NCI-H146 treated with DMSO at 0.1 percent for 48 hours (cell line): ENCODE results near the gene ARHGEF40.

Source experiments
- DNase-seq: peaks from one replicate; lab custom pipeline; 2025; ENCODE audit not compliant: unreplicated experiment; lab: John Stamatoyannopoulos, UW

ARHGEF40 gene

DNA sequence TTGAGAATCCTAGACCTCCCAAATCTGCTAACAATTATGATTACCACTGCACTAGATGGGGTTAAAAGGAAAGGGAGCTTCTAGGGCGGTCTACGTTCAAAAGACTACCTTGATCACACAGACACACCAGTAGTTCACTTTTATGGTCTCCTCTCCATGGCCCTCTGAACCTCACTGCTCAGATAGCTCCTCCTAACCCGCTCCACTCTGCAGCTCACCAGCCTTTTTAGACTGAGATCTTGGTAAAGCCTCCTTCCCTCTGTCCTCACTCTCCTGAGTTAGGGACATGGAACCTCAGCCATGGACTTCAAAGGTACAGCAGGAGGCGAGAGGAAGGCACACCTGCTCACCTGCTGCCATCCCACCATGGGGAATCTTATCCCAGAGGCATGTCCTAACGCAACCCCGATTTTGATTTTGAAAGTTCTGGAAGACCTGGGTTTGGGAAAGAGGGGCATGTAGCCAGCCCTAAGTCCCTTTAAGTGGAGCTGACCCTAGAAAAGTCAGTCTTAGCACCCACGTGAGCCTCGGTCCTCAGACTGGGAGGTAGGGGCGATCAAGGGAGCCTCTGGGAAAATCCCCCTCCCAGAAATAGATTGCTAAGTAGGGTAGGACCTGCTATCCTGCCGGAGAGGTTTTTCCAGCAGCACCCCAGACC is 27.0 kb downstream of the ARHGEF40 start:
- no peak for DNase-seq

DNA sequence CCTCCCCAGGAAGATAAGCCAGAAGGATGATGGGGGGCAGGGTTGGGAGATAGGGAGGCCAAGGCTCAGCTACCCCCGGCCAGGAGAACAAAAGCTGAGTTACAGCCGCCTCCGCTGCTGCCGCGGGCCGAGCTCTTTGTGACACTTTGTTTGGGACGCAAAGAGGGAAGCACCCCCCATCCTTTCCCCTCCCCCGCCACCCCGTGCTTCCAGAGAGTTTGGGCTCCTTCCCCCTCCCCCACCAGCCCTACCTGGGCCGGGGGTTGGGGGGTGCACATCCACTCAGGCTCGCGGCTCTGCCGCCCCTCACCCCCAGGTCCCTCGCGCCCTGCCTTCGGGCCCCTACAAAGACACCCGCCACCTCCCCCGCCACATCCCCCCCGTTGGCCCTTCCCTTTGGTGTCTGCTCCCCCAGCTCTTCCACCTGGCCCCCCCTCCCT is 27.6 kb downstream of the ARHGEF40 start:
- peak; percentile 12 for DNase-seq

DNA sequence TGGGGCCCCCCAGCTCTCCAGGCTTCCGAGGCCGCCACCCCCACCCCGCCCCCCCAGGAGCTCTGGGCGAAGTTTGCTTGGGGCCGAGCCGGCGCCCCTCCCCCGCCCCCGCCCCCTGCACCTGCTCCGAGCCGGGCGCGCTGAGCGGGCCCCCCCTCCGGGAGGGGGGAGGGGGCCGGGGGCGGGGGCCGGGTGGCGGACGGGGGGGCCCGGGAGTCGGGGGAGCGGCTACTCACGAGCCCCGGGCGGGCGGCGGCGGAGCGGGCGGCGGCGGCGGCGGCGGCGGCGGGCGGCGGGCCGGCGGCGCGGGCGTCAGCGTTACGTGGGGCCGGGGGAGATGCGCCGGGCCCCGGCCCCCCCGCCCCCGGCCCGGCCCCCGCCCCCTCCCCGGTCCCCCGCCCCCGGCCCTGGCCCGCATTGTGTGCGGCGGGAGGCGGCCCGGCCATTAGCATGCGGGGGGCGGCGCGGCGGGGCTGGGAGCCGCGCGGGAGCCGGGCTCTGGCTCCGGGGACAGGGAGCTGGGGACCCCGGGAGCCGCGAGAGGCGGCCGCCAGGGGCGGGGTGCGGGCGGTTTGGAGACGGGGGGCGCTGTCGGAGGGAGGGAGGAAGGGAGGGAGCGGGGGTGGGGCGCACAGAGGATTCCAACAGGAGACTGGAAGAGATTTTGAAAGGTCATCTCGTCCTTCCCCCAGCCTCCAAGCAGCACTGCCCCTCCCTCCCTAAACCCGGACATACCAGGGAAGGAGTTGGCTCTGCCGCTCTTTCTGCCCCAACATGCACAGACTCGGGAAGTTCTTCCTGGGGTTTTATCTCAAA is 28.2 kb downstream of the ARHGEF40 start, which contains the start of gene ZNF219:
Gene ZNF219, minus strand, starts transcription at position 580 of the 816 bp plus-strand sequence. CDS start 5,064 bp downstream, outside the sequence.
- DNase-seq = peak; percentile 44

DNA sequence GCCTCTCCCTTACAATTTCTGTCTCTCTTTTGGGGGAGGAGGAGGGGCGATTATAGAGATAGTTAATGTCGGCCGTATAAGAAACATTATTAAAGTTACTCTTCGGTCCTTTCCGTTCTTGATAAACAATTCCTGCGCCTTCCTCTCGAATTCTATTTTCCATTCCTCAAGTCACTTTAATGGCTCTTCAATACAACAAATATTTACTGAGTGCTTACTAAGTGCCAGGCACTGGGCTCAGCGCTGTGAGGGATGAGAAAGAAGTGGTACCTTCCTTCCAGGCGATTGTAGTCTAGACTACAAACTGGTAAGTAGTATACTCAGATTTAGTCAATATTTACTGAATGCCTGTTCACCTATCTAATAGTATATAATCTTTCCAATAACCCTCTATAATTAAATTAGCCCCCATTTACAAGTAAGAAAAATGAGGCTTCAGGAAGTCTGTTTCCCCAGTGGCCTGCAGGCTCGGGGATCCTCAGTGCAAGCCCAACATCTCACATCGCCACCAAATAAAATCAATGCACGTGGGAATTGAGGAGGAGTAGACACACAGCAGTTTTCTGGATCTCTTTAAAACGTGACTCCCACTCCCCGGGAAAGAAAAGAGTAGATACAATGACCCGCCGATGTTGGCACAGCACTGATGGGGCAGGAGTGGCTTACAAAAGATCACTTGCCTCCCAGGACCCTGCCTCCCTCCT is 28.9 kb downstream of the ARHGEF40 start:
- no peak for DNase-seq

DNA sequence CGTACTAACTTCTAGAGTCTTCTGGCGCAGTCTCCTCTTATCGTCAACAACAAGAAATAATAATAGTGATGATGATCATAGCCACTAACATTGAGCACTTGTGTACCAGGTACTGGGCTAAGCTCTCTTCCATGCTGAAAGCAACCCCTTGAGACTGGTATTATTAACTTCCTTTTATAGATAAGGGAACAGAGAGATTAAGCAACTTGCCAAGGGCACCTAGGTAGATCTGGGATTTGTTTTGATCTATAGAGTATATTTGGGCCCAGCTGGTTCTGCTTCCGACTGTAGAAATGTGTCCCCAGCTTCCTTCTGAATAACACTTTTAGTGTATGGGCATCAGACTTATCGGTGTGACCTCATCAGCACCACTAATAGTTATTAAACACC is 29.5 kb downstream of the ARHGEF40 start:
- DNase-seq = no peak

DNA sequence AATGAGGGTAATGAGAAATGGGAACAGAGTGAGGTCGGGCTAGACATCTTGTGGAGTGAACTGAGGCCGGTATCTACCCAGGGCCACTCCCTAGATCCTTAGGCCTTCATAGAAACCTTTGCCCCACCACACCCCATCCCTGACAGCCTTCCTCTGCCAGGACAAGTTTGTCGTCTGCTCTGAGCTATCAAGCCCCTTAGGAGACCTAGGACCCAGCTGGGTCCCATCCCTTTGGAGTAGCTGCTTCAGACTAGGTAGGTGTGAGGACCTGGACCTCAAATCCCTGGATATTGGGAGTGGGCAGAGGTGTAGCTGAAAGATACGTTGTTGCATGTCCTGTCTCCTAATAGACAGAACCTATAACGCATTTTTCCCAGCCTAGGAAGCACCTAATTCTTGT is 30.8 kb downstream of the ARHGEF40 start, which contains the start of gene TMEM253:
Gene TMEM253, plus strand, starts transcription at position 136 of the 400 bp plus-strand sequence. CDS start 278 bp downstream, outside the sequence.
- DNase-seq = no peak

DNA sequence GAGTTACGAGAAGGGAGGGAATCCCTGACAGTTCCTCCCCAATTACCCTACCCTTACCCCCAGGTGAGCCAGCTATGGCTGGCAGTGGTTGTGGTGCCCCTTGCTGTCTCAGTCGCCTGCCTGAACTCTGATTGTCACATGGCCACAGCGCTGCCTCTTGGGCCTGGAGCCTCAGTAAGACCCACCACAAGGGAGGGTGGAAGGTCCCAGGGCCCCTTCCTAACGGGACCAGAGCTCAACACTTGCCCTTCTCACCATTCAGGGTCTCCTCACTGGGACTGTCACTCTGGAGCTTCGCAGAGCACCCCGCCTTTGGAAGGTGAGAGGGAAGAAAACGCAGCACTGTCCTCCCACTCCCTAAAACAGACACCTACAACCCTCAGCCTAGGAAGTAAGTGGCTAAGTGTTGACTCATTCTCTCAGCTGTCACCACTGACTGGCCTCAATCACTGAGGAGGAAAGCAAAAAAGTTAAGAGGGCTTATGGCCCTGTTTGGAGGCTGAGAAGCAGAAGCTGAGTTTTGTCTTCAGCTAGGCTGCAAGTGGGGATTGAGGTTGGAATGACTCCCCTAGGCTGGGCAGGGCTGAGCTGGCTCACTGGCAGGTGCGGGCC is 31.8 kb downstream of the ARHGEF40 start:
- no peak for DNase-seq

DNA sequence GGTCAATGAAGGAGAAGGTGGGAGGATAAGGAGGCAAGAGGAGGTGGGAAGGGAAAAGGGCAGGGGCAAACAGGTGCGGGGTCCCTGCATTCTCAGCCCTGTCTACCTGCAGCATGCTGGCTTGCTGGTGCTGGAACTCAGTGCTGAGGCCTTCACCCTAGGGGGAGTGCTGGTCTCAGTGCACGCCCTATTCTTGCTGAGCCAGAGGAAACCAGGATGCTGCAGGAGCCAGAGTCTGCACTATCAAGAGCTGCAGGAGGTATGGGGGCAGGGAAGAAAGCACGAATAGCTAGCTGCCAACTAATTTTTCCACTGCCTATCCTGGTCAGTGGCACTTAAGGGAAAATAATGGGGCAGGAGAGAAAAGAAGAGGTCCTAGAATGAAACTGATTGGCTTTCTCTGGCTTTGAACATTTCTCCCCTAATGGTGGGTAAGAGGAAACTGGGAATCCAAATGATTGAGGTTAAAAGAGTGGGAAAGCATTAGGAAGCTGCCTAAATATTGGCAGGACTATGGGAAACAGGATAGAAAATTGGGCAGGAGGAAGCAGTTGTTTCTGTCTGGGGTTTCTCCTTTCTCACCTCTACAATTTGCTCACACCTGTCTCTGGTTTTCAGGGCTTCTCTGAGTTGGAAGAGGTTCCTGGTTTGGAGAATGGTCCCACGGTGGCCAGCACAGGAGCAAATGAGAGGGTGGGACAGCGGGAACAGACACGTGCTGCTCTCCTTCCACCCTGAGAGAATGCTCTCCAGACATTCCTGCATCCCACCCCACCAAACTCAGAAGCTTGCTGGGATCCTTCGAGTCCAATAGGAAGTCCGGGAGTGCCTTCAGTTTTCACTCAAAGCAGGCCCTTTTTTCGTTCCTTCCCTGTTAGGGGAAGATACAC is 32.7 kb downstream of the ARHGEF40 start:
- DNase-seq = no peak

DNA sequence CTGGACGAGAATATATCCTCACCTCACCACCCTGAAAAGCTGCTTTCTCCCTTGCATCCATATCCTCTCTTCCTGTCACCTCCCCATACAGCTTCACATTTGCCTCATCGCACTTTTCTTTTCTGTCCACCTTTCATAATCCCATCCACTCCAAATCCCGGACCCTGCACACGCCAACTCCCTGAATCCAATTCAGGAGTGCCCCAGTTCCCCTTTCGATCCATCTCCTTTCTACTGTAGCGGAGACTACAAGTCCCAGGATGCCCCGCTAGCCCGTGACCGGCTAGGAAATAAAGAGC is 33.3 kb downstream of the ARHGEF40 start:
- DNase-seq = no peak

DNA sequence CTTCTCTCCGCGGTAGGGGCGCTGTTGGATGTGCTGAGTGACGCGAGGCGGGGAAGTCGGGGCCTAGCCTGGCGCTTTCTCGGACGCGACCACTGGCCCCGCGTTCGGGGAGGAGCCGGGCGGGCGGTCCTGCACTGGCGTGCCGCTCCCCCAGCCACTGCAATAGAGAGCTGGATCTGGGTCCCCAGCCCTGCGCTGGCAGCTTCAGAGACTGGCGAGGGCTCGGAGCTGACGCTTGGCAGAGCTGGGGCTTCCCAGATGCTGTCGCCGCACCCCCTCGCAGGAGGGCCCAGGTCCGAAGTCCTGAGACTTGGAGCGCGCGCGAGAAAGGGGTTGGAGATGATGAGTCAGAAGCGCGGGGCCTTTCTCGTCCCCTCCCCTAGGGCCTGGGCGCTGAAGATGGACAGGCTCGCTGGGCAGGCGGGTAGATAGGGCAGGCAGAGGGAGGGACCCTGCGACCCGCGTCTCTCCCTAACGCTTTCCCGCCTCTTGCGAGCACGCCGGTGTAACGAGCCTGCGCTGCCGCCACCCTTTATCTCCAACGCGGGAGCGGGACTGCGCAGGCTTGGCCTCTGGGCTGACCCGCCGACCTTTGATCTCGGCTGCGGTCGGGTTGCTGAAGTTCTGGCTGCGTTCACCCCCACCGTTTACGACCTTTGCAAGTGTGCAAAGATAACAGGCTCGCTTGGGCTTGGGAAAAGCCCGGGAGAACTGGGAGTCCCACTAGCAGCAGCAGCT is 33.8 kb downstream of the ARHGEF40 start:
- DNase-seq = peak; percentile 87

DNA sequence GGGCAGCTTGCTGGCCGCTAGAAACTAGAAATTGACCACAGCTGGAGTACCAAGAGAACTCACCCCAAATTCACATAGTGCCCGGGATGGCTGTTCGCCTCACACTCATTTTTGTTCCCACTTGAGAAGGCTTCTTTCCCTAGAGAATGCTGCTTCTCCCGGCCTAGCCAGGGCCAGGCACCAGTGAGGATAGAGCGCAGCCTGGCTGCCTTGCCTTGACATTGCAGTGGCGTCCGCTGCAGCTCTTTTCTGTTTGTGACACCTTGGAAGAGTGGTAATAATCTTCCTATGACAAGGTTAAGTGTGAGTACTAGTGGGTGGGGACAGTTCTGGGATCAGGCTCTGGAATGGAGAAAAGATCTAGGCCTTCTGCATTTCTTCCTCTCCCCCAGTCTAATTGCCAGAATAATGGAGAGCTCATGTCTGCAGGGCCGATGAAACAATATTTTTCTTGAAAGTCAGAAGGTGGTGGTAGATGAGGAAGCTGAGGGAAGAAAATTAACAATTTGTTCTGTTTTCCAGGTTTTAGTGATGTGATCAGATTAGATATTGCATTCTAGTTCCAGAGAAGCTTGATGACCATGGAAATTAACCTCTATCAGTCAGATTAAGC is 34.5 kb downstream of the ARHGEF40 start:
- DNase-seq = peak; percentile 63

DNA sequence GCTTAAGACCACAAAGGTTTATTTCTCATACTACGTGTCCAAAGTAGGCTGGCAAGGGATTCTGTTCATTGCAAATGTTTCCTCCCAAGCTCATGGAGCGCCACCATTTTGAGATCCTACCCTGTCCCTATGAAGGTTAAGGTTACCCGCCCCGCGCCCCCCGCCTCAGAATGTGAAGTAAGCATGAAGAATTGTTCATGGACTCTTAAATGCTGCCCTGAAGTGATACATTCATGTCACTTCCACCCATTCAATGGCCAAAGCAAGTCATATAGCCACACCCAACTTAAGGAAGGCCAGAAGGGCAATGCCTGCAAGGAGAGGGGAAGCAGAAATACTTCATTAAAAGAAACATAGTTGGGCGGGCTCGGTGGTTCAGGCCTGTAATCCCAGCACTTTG is 35.0 kb downstream of the ARHGEF40 start:
- no peak for DNase-seq

DNA sequence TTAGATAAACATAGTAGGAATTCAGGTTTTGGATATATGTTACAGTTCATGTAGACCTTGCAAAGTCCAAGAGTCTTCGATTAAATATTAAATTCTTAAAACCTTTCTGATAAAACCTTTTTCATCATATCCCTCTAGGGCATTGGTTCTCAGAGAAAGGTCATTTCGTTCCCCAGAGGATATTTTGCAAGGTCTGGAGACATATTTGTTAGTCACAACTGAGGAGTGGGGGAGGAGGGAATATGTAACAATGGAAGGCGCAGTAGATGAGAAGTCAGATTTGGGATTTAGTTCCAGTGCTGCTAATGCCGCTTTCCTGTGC is 36.0 kb downstream of the ARHGEF40 start:
- DNase-seq = no peak

DNA sequence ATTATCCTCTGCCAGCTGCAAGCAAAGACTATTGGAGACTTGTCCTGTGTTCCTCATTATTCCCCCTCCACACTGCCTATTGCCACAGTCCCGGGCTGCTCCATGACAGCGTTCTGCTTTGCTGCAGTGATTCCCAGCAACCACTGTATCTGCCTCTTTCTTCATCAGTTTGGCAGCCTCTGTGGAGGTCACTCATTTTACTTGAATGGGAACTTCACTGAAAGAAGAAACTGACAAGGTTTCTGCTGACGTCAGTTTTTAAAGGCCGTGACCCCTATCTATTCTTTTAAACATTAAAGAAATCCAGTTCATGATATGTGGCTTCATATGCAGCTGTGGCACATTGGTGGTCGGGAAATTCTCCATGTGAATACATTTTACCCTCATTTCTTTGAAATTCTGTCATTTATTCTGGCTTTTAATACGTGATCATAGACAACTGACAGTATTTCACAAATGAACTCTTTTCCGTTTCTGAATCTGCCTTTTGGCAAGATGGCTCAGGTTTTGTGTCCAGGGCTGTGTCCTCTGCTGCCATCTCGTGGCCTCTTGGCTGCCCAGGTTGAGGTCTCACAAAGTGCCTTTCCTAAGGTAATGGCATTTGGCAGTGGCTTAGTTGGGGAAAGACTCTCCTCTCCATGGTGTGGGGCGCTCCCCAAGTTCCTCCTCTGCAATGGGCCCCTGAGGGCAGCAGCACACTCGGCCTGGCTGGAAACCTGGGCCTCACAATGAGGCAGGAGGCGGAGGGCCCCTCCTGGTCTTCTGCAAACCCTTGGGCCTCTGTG is 36.6 kb downstream of the ARHGEF40 start:
- peak; percentile 20 for DNase-seq

DNA sequence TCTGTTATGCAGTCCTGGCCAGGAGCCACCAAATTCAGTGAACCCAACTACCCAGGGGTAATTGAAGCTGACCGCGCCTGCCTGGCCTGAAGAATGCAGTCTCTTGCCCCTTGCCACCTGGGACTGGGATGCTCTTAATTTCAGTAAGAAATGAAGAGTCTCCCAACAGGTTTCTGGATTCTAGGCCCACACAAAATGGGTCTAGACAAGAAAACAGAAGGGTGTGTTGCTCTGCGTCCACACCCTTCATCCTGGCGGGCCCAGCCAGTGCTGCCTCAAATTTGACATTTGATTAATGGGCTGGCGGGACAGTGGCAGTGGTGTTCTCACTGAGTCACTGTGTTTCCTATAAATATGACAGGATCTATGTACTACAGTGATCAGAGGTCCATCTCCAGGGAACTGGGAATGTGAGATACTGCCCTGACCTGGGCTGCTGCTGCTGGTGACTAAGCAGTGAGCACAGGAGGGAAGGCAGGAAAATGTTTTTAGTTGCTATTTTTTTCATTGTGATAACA is 37.2 kb downstream of the ARHGEF40 start:
- no peak for DNase-seq

DNA sequence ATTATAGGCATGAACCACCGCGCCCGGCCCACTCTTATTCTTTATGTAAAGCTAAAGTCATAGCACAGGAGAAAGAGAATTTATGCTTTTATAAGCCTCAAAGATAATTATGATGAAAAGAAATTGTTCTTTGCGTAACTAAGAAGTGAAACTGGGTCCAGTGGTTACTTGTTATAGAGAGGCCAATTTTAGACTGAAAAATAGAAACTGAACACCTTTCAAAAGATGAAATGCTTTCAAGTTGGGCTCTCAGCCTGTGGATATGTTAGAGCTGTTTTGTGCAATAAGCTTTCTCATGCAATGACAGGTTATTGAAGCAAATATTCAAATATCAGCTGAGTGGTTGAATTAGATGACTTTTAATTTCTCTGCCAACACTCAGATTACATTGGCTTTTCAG is 38.7 kb downstream of the ARHGEF40 start:
- DNase-seq = no peak

DNA sequence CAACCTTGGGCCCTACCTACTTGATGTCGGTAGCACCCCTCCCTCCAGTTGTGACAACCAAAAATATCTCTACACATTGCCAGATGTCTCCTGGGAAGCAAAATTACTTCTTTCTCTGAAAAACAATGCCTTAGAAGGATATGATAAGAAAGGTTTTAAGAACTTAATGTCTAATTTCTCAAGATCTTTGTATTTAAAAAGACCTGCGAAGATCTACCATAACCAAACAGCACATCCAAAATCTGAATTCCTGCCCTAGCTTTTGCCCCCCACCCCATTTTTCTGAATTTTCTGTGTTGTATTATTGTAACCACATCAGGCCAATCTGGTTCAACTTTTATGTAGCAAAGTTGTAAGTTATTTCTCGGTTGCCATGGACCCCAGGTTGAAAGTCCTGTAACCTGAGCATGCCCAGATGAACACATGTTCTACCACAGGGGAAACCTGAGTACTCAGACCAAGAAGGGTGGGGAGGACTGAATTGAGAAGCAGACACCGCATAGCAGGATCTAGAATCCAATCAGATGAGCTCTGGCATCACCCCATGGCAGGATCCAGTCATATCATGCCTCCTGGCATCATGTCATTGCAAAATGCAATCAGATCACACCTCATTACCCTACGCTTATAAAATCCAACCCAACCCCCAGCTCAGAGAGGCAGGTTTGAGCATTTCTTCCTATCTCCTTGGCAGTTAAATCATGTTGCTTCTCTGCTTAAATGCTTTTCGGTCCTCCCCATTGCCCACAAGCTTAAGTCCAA is 39.5 kb downstream of the ARHGEF40 start:
- no peak for DNase-seq

DNA sequence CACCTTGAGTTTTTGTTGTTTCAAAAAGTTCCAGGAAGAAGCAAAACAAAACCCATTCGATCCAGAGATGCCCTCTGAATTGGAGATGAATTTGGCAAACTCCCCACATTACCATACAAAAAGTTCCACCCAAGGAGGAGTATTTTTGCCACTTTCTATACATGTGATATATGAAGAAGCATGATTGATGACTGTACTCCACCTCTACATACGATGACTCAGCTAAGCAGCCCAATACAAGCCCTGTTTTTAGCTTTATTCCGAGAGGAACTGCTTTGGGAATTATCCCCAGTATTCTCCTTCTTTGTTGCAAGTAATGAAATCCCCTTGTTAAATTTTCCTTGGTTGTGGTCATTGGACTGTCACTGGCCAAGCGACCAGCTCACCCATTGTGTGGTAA is 42.2 kb downstream of the ARHGEF40 start:
- no peak for DNase-seq
